MG63 (cell line): ENCODE measurements around the gene RBKS. TPM values are rescaled to one million over a fixed set of nuclear protein-coding genes. Genes with fewer than 3 reads are reported as not detected.

ENCODE experiments used
- DNase-seq: peaks from one replicate; pipeline ENCODE4 v3.0.0-alpha.2; 2020
- H3K27me3 ChIP-seq: fragments of 250-450 bp; sonication (Bioruptor Pico); 2 replicates; pipeline ENCODE4 v1.5.1; 2020; ENCODE audit warnings: mild to moderate bottlenecking, moderate library complexity
- H3K36me3 ChIP-seq: fragments of 250-450 bp; sonication (Bioruptor Pico); 2 replicates; pipeline ENCODE4 v1.5.1; 2020; ENCODE audit warnings: mild to moderate bottlenecking, moderate library complexity
- H3K4me3 ChIP-seq: fragments of 250-450 bp; sonication (Bioruptor Pico); 2 replicates; pipeline ENCODE4 v1.5.1; 2020; ENCODE audit warnings: mild to moderate bottlenecking, moderate library complexity
- H3K9me3 ChIP-seq: fragments of 250-450 bp; sonication (Bioruptor Pico); 2 replicates; pipeline ENCODE4 v1.5.1; 2020; ENCODE audit warnings: mild to moderate bottlenecking, moderate library complexity
- total RNA-seq: library from RNA; depleted of rRNA; stranded (reverse); fragments of >200 nt; shearing (Covaris generic); gene quantifications from 2 replicates; pipeline ENCODE4 v1.2.3, GENCODE V29; 2014; ENCODE audit warnings: low replicate concordance

RBKS gene
- total RNA-seq, 1 experiment from 2014 or later: 4.6 TPM

- H3K4me3 ChIP-seq: no peak overlapping the region
- peak; percentile 47 for DNase-seq
- H3K36me3 ChIP-seq: peaks cover 7% of the 10 kb centered on the region; the same call in 1 of the 2 replicates
- peaks cover 11% of the 10 kb centered on the region for H3K9me3 ChIP-seq
- H3K27me3 ChIP-seq: no peaks in the 10 kb centered on the region
Measured at GRCh38 chr2:27857417-27858172, 32.6 kb downstream of the RBKS start.

GRCh38 chr2:27856956-27857355, 33.2 kb downstream of the RBKS start:
- no peak for DNase-seq
- H3K36me3 ChIP-seq: peaks cover 7% of the 10 kb centered on the region; the same call in 1 of the 2 replicates
- H3K9me3 ChIP-seq: peaks cover 11% of the 10 kb centered on the region
- no peak overlapping the region for H3K4me3 ChIP-seq
- no peaks in the 10 kb centered on the region for H3K27me3 ChIP-seq

- peaks cover 11% of the 10 kb centered on the region for H3K9me3 ChIP-seq
- DNase-seq: no peak
- H3K4me3 ChIP-seq: no peak overlapping the region
- no peaks in the 10 kb centered on the region for H3K27me3 ChIP-seq
- peaks cover 7% of the 10 kb centered on the region; the same call in 1 of the 2 replicates for H3K36me3 ChIP-seq
Measured at GRCh38 chr2:27856386-27856785, 33.8 kb downstream of the RBKS start.

- Histone ChIP-seq H3K9me3 (peaks cover 11% of the 10 kb centered on the region), H3K36me3 (peaks cover 7% of the 10 kb centered on the region; the same call in 1 of the 2 replicates), H3K4me3 (no peak overlapping the region), H3K27me3 (no peaks in the 10 kb centered on the region)
- DNase-seq: no peak
Measured at GRCh38 chr2:27855476-27855875, 34.7 kb downstream of the RBKS start.

- Histone ChIP-seq H3K9me3 (peaks cover 11% of the 10 kb centered on the region), H3K36me3 (peaks cover 7% of the 10 kb centered on the region; the same call in 1 of the 2 replicates), H3K4me3 (no peak overlapping the region), H3K27me3 (no peaks in the 10 kb centered on the region)
- no peak for DNase-seq
Measured at GRCh38 chr2:27854229-27854862, 35.8 kb downstream of the RBKS start.

- H3K4me3 ChIP-seq: no peak overlapping the region
- H3K27me3 ChIP-seq: no peaks in the 10 kb centered on the region
- no peak for DNase-seq
- H3K9me3 ChIP-seq: peaks cover 1% of the 10 kb centered on the region
- peaks cover 3% of the 10 kb centered on the region; the same call in 1 of the 2 replicates for H3K36me3 ChIP-seq
Measured at GRCh38 chr2:27852691-27853090, 37.5 kb downstream of the RBKS start.

GRCh38 chr2:27849558-27850205, 40.5 kb downstream of the RBKS start:
- Histone ChIP-seq H3K9me3 (no peaks in the 10 kb centered on the region), H3K36me3 (no peaks in the 10 kb centered on the region), H3K27me3 (no peaks in the 10 kb centered on the region), H3K4me3 (no peak overlapping the region)
- no peak for DNase-seq

GRCh38 chr2:27847333-27847732, 42.9 kb downstream of the RBKS start:
- H3K36me3 ChIP-seq: no peaks in the 10 kb centered on the region
- H3K9me3 ChIP-seq: no peaks in the 10 kb centered on the region
- no peaks in the 10 kb centered on the region for H3K27me3 ChIP-seq
- no peak for DNase-seq
- H3K4me3 ChIP-seq: no peak overlapping the region

- DNase-seq: no peak
- no peaks in the 10 kb centered on the region for H3K27me3 ChIP-seq
- H3K4me3 ChIP-seq: no peak overlapping the region
- H3K9me3 ChIP-seq: no peaks in the 10 kb centered on the region
- H3K36me3 ChIP-seq: no peaks in the 10 kb centered on the region
Measured at GRCh38 chr2:27844821-27845255, 45.3 kb downstream of the RBKS start.

- no peaks in the 10 kb centered on the region for H3K9me3 ChIP-seq
- no peak for DNase-seq
- no peak overlapping the region for H3K4me3 ChIP-seq
- no peaks in the 10 kb centered on the region for H3K27me3 ChIP-seq
- H3K36me3 ChIP-seq: no peaks in the 10 kb centered on the region
Measured at GRCh38 chr2:27843992-27844391, 46.2 kb downstream of the RBKS start.

- Histone ChIP-seq H3K27me3 (no peaks in the 10 kb centered on the region), H3K36me3 (no peaks in the 10 kb centered on the region), H3K4me3 (no peak overlapping the region), H3K9me3 (no peaks in the 10 kb centered on the region)
- DNase-seq: no peak
Measured at GRCh38 chr2:27842894-27843293, 47.3 kb downstream of the RBKS start.

- no peaks in the 10 kb centered on the region for H3K9me3 ChIP-seq
- no peak overlapping the region for H3K4me3 ChIP-seq
- H3K27me3 ChIP-seq: no peaks in the 10 kb centered on the region
- no peak for DNase-seq
- no peaks in the 10 kb centered on the region for H3K36me3 ChIP-seq
Measured at GRCh38 chr2:27839022-27839618, 51.1 kb downstream of the RBKS start.

GRCh38 chr2:27838502-27838901, 51.7 kb downstream of the RBKS start:
- Histone ChIP-seq H3K4me3 (no peak overlapping the region), H3K36me3 (no peaks in the 10 kb centered on the region), H3K27me3 (no peaks in the 10 kb centered on the region), H3K9me3 (no peaks in the 10 kb centered on the region)
- no peak for DNase-seq

- no peaks in the 10 kb centered on the region for H3K27me3 ChIP-seq
- no peak for DNase-seq
- peaks cover 2% of the 10 kb centered on the region for H3K36me3 ChIP-seq
- H3K9me3 ChIP-seq: no peaks in the 10 kb centered on the region
- no peak overlapping the region for H3K4me3 ChIP-seq
Measured at GRCh38 chr2:27833931-27834330, 56.3 kb downstream of the RBKS start.

GRCh38 chr2:27832396-27832795, 57.8 kb downstream of the RBKS start:
- no peaks in the 10 kb centered on the region for H3K27me3 ChIP-seq
- H3K36me3 ChIP-seq: peaks cover 2% of the 10 kb centered on the region
- H3K4me3 ChIP-seq: no peak overlapping the region
- no peak for DNase-seq
- H3K9me3 ChIP-seq: no peaks in the 10 kb centered on the region

- Histone ChIP-seq H3K4me3 (no peak overlapping the region), H3K36me3 (peaks cover 2% of the 10 kb centered on the region), H3K27me3 (no peaks in the 10 kb centered on the region), H3K9me3 (no peaks in the 10 kb centered on the region)
- no peak for DNase-seq
Measured at GRCh38 chr2:27831279-27832050, 58.7 kb downstream of the RBKS start.
